K562 (cell line): ENCODE measurements around the gene SLC16A5. TPM values are rescaled to one million over a fixed set of nuclear protein-coding genes. Genes with fewer than 3 reads are reported as not detected.

Experiments
- DIDO1 ChIP-seq: fragments of 450-650 bp; IDR thresholded peaks from 2 replicates; pipeline ENCODE4 v1.6.1; 2016; ENCODE audit warnings: low read depth, missing biosample characterization, missing genetic modification characterization
- ILK ChIP-seq: fragments of 450-650 bp; IDR thresholded peaks from 2 replicates; pipeline ENCODE4 v1.6.1; 2016; ENCODE audit warnings: missing genetic modification characterization, low read depth, mild to moderate bottlenecking, missing compliant biosample characterization, moderate library complexity, borderline replicate concordance
- L3MBTL2 ChIP-seq: fragments of 450-650 bp; IDR thresholded peaks from 2 replicates; pipeline ENCODE4 v1.6.1; 2016; ENCODE audit warnings: mild to moderate bottlenecking, moderate library complexity
- MCM3 ChIP-seq: fragments of 450-650 bp; IDR thresholded peaks from 2 replicates; pipeline ENCODE4 v1.6.1; 2016
- NFATC3 ChIP-seq: fragments of 450-650 bp; IDR thresholded peaks from 2 replicates; pipeline ENCODE4 v1.6.1; 2017; ENCODE audit warnings: mild to moderate bottlenecking
- NR4A1 ChIP-seq, 2 experiments: fragments of 250-450 bp in 1 of 2; fragments of 450-650 bp in 1 of 2; sonication (Bioruptor Pico) in 1 of 2; IDR thresholded peaks; 2 replicates each; pipeline versions ENCODE4 v1.4.0 to v1.6.1; 2016 to 2020; ENCODE audit warnings: mild to moderate bottlenecking in 2 of 2, missing compliant biosample characterization in 1 of 2, missing genetic modification characterization in 1 of 2, moderate library complexity in 1 of 2
- SLC30A9 ChIP-seq: fragments of 250-450 bp; sonication (Bioruptor Pico); IDR thresholded peaks from 2 replicates; pipeline ENCODE4 v1.8.0; 2022; ENCODE audit warnings: mild to moderate bottlenecking, moderate library complexity
- TRIM28 ChIP-seq: fragments of 450-650 bp; IDR thresholded peaks from 2 replicates; pipeline ENCODE4 v1.6.1; 2017
- ZNF384 ChIP-seq: IDR thresholded peaks from 2 replicates; pipeline ENCODE4 v1.6.1; 2012; ENCODE audit warnings: low read depth, low read length, improper control_type of control experiment
- ZNF551 ChIP-seq: fragments of 250-450 bp; sonication (Bioruptor Pico); IDR thresholded peaks from 2 replicates; pipeline ENCODE4 v1.5.0; 2021; ENCODE audit warnings: mild to moderate bottlenecking, moderate library complexity
- ZNF778 ChIP-seq: fragments of 450-650 bp; formaldehyde crosslinking; IDR thresholded peaks from 2 replicates; pipeline ENCODE4 v1.4.0; 2020; ENCODE audit warnings: mild to moderate bottlenecking, moderate library complexity
- ZNF830 ChIP-seq: fragments of 250-450 bp; sonication (Bioruptor Pico); IDR thresholded peaks from 2 replicates; pipeline ENCODE4 v1.5.0; 2021; ENCODE audit warnings: mild to moderate bottlenecking
- polyA plus RNA-seq, 8 experiments: library from polyadenylated mRNA; depleted of rRNA in 4 of 8; stranded (reverse) in 5 of 8; unstranded in 3 of 8; fragments of >200 nt; fragmentation: Nextera tagmentation in 2 of 8; fragmentation: Illumina TruSeq in 1 of 8; extraction: Ambion mirVana in 2 of 8; extraction: Trizol in 1 of 8; gene quantifications; 2 replicates each; pipeline versions ENCODE4 v1.2.1 to v1.2.3, GENCODE V29; 2011 to 2014; ENCODE audit warnings: inconsistent platforms in 1 of 8, missing spikeins in 1 of 8
- total RNA-seq, 7 experiments: library from RNA; depleted of rRNA in 6 of 7; stranded (reverse); fragments of >200 nt in 6 of 7; fragmentation: Illumina TruSeq in 2 of 7; extraction: Trizol in 2 of 7; gene quantifications; 2 replicates each; pipeline versions ENCODE4 v1.2.1 to v1.2.3, GENCODE V29; 2011 to 2021; ENCODE audit warnings: low replicate concordance in 1 of 7
- TF ChIP-seq, protein P1 (sequence below): fragments of 450-650 bp; IDR thresholded peaks from 2 replicates; pipeline ENCODE4 v1.6.1; 2017; ENCODE audit warnings: antibody characterized with exemption, mild to moderate bottlenecking
- TF ChIP-seq, protein P2 (sequence below), 3 experiments: IDR thresholded peaks in 2 of 3; conservative IDR thresholded peaks in 1 of 3; 2 replicates each; pipeline ENCODE4 v1.5.1; 2011 to 2012; ENCODE audit warnings: low read length in 3 of 3, mild to moderate bottlenecking in 3 of 3, control low read depth in 2 of 3, improper control_type of control experiment in 1 of 3, inconsistent platforms in 1 of 3, low read depth in 1 of 3, mixed read lengths in 1 of 3, moderate library complexity in 1 of 3; ENCODE audit not compliant: insufficient read depth in 2 of 3
- TF ChIP-seq, protein P3 (sequence below): sonication (generic); formaldehyde crosslinking; IDR thresholded peaks from 2 replicates; pipeline ENCODE4 v1.8.0; 2023; ENCODE audit warnings: mild to moderate bottlenecking, missing genetic modification reagents
- TF ChIP-seq, protein P4 (sequence below): fragments of 250-450 bp; sonication (Bioruptor Pico); IDR thresholded peaks from 2 replicates; pipeline ENCODE4 v1.5.0; 2020; ENCODE audit warnings: mild to moderate bottlenecking, borderline replicate concordance
- TF ChIP-seq, protein P5 (sequence below): fragments of 450-650 bp; IDR thresholded peaks from 2 replicates; pipeline ENCODE4 v1.6.1; 2016; ENCODE audit warnings: low read depth, mild to moderate bottlenecking, moderate library complexity

Gene SLC16A5
- total and polyA plus RNA-seq, 9 of the 15 experiments (the other 6 are each of a cell fraction or from before 2014, with no cell fraction given), result 0.06 to 2.6 (median 0.91) TPM

DNA sequence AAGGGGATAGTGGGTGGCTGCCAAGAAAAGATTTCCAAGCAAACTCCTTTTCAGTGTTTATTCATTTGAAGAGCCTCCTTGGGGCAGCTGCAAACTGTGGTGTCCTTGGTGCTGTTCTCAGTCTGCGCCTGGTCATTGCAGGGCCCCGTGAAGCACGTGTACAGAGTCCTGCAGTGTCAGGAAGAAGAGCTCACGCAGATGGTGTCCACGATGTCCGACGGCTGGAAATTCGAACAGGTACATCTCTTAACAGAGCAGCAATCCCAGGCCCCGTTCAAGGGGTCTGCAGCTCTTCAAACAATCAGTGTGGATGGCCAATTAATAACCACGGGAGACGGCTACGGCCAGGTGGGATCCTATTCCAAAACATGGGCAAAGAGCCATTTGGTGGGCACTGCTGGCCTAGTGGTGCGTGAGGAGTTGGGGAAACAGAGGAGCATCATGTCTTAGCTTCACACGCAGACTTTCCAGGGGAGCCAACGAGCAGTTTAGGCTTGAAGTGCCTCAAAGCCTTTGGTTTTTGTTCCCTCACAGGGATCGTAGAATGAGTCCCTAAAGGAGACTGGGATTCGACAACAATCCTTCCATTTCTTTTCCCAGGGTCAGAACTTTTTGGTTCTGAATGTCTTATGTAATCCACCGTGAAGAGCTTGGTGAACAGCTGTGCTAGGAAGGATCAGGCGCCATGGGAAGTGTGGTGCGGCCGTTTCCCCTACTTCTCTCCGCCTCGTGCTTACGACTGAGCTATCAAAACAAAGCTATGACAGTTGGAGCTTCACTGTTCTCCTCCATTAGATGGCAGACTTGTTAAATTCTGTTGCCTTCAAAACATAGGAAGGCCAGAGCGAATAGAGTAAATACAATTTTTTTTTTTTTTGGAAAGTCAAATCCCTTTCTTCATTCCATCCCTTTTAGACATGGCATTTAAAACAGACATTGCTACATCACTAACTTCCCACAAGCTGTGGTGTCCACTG lies 28.1 kb upstream of the SLC16A5 start (continued):
- TF ChIP-seq, protein P1, sequence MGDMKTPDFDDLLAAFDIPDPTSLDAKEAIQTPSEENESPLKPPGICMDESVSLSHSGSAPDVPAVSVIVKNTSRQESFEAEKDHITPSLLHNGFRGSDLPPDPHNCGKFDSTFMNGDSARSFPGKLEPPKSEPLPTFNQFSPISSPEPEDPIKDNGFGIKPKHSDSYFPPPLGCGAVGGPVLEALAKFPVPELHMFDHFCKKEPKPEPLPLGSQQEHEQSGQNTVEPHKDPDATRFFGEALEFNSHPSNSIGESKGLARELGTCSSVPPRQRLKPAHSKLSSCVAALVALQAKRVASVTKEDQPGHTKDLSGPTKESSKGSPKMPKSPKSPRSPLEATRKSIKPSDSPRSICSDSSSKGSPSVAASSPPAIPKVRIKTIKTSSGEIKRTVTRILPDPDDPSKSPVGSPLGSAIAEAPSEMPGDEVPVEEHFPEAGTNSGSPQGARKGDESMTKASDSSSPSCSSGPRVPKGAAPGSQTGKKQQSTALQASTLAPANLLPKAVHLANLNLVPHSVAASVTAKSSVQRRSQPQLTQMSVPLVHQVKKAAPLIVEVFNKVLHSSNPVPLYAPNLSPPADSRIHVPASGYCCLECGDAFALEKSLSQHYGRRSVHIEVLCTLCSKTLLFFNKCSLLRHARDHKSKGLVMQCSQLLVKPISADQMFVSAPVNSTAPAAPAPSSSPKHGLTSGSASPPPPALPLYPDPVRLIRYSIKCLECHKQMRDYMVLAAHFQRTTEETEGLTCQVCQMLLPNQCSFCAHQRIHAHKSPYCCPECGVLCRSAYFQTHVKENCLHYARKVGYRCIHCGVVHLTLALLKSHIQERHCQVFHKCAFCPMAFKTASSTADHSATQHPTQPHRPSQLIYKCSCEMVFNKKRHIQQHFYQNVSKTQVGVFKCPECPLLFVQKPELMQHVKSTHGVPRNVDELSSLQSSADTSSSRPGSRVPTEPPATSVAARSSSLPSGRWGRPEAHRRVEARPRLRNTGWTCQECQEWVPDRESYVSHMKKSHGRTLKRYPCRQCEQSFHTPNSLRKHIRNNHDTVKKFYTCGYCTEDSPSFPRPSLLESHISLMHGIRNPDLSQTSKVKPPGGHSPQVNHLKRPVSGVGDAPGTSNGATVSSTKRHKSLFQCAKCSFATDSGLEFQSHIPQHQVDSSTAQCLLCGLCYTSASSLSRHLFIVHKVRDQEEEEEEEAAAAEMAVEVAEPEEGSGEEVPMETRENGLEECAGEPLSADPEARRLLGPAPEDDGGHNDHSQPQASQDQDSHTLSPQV, result no peak
- TF ChIP-seq ZNF830 (CRISPR knock-in tag) (no peak), ZNF384 (peak; percentile 84), ILK (tag) (no peak), L3MBTL2 (peak; percentile 43; the same call in 1 of the 2 replicates), ZNF551 (no peak), DIDO1 (tag) (no peak), SLC30A9 (CRISPR knock-in tag) (no peak), NFATC3 (no peak), NR4A1 (CRISPR knock-in tag; IDR thresholded peaks at IDR 0.05) (no peak), NR4A1 (tag; IDR thresholded peaks at IDR 0.05) (no peak), ZNF778 (no peak), TRIM28 (no peak), MCM3 (no peak)
- TF ChIP-seq, protein P2, sequence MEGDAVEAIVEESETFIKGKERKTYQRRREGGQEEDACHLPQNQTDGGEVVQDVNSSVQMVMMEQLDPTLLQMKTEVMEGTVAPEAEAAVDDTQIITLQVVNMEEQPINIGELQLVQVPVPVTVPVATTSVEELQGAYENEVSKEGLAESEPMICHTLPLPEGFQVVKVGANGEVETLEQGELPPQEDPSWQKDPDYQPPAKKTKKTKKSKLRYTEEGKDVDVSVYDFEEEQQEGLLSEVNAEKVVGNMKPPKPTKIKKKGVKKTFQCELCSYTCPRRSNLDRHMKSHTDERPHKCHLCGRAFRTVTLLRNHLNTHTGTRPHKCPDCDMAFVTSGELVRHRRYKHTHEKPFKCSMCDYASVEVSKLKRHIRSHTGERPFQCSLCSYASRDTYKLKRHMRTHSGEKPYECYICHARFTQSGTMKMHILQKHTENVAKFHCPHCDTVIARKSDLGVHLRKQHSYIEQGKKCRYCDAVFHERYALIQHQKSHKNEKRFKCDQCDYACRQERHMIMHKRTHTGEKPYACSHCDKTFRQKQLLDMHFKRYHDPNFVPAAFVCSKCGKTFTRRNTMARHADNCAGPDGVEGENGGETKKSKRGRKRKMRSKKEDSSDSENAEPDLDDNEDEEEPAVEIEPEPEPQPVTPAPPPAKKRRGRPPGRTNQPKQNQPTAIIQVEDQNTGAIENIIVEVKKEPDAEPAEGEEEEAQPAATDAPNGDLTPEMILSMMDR (IDR thresholded peaks at IDR 0.05 in 2 of 3, conservative IDR thresholded peaks at IDR 0.05 in 1 of 3; ENCODE audit: insufficient read depth in 2 of 3, low read depth in 1 of 3, low read length in 3 of 3), result peak; percentile 46 to 72 (median 57); a peak in 5 of 6 replicates
- TF ChIP-seq, protein P3, sequence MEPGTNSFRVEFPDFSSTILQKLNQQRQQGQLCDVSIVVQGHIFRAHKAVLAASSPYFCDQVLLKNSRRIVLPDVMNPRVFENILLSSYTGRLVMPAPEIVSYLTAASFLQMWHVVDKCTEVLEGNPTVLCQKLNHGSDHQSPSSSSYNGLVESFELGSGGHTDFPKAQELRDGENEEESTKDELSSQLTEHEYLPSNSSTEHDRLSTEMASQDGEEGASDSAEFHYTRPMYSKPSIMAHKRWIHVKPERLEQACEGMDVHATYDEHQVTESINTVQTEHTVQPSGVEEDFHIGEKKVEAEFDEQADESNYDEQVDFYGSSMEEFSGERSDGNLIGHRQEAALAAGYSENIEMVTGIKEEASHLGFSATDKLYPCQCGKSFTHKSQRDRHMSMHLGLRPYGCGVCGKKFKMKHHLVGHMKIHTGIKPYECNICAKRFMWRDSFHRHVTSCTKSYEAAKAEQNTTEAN (CRISPR knock-in tag), result no peak
- TF ChIP-seq, protein P4, sequence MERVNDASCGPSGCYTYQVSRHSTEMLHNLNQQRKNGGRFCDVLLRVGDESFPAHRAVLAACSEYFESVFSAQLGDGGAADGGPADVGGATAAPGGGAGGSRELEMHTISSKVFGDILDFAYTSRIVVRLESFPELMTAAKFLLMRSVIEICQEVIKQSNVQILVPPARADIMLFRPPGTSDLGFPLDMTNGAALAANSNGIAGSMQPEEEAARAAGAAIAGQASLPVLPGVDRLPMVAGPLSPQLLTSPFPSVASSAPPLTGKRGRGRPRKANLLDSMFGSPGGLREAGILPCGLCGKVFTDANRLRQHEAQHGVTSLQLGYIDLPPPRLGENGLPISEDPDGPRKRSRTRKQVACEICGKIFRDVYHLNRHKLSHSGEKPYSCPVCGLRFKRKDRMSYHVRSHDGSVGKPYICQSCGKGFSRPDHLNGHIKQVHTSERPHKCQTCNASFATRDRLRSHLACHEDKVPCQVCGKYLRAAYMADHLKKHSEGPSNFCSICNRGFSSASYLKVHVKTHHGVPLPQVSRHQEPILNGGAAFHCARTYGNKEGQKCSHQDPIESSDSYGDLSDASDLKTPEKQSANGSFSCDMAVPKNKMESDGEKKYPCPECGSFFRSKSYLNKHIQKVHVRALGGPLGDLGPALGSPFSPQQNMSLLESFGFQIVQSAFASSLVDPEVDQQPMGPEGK (CRISPR knock-in tag), result no peak
- TF ChIP-seq, protein P5, sequence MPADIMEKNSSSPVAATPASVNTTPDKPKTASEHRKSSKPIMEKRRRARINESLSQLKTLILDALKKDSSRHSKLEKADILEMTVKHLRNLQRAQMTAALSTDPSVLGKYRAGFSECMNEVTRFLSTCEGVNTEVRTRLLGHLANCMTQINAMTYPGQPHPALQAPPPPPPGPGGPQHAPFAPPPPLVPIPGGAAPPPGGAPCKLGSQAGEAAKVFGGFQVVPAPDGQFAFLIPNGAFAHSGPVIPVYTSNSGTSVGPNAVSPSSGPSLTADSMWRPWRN, result no peak
